PFSK-1 (cell line): ENCODE results near the gene ZNF512B.

Experiments
- POLR2AphosphoS5 ChIP-seq: IDR thresholded peaks from 2 replicates; pipeline ENCODE4 v1.6.1; 2012; ENCODE audit warnings: low read depth, mild to moderate bottlenecking, control low read depth, low read length, moderate library complexity
- SIN3A ChIP-seq: IDR thresholded peaks from 2 replicates; pipeline ENCODE4 v1.6.1; 2012; ENCODE audit warnings: mild to moderate bottlenecking, low read length, moderate library complexity, borderline replicate concordance; ENCODE audit not compliant: insufficient read depth
- TAF1 ChIP-seq: IDR thresholded peaks from 2 replicates; pipeline ENCODE4 v1.6.1; 2012; ENCODE audit warnings: low read length, control low read depth, borderline replicate concordance; ENCODE audit not compliant: insufficient read depth
- TF ChIP-seq, protein P1 (sequence below), 2 experiments: IDR thresholded peaks; 2 replicates each; pipeline versions ENCODE4 v1.6.1 to v1.8.0; 2011 to 2012; ENCODE audit warnings: low read depth in 2 of 2, low read length in 2 of 2, control low read depth in 1 of 2, inconsistent platforms in 1 of 2, mild to moderate bottlenecking in 1 of 2, moderate library complexity in 1 of 2; ENCODE audit not compliant: insufficient read depth in 1 of 2

DNA sequence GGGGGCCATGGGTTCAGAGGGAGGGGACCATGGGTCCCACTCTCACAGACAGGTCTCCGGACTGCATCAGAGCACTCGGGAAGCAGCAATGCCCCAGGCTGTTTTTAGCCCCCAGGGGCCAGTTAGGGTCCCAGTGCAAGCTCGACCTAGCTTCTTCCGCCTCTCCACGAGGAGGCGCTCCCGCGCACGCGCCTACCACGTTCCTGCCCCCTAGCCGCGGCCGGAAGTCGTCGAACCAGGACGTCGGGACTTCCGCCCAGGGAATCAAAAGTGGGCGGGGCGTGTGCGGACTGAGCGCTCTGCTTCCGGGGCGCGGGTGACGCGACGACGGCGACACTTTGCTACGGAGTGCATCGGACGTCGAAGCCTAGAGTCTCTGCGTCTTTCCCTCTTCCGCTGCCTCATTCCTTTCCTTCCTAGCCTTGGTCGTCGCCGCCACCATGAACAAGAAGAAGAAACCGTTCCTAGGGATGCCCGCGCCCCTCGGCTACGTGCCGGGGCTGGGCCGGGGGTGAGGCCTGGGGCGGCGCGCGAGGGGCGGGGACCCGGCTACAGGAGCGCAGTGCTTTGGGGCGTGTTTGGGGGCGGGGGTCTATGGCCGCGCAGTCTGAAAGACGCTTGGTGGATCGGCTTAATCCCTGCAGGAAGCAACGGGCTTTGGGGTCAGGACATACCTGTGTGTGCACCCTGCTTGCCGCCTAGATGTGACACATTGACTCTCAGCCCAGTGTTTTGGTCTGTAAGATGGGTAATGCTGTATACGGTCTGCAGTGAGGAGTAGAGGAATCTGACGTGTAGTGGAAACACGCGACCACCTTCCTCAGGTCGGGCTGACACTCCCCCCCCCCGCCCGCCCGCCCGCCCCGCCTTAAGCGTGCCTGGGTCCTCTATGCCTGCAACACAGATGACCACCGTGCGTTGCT is 11.3 kb upstream of the ZNF512B start, which contains the start of gene PRPF6:
- TF ChIP-seq POLR2AphosphoS5: peak; percentile 67; the same call in 1 of the 2 replicates
- TF ChIP-seq, protein P1, sequence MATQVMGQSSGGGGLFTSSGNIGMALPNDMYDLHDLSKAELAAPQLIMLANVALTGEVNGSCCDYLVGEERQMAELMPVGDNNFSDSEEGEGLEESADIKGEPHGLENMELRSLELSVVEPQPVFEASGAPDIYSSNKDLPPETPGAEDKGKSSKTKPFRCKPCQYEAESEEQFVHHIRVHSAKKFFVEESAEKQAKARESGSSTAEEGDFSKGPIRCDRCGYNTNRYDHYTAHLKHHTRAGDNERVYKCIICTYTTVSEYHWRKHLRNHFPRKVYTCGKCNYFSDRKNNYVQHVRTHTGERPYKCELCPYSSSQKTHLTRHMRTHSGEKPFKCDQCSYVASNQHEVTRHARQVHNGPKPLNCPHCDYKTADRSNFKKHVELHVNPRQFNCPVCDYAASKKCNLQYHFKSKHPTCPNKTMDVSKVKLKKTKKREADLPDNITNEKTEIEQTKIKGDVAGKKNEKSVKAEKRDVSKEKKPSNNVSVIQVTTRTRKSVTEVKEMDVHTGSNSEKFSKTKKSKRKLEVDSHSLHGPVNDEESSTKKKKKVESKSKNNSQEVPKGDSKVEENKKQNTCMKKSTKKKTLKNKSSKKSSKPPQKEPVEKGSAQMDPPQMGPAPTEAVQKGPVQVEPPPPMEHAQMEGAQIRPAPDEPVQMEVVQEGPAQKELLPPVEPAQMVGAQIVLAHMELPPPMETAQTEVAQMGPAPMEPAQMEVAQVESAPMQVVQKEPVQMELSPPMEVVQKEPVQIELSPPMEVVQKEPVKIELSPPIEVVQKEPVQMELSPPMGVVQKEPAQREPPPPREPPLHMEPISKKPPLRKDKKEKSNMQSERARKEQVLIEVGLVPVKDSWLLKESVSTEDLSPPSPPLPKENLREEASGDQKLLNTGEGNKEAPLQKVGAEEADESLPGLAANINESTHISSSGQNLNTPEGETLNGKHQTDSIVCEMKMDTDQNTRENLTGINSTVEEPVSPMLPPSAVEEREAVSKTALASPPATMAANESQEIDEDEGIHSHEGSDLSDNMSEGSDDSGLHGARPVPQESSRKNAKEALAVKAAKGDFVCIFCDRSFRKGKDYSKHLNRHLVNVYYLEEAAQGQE (IDR thresholded peaks at IDR 0.05; ENCODE audit: insufficient read depth in 1 of 2, low read depth in 2 of 2, low read length in 2 of 2): no peak
- no peak for TF ChIP-seq TAF1
- no peak for TF ChIP-seq SIN3A
